ENCODE results near the gene ATP6V1B1.
"Not testable (repeated sequence)": the region's sequence is repeated elsewhere in the genome, so short reads cannot be mapped to it uniquely, and the experiment has no call there.

DNA sequence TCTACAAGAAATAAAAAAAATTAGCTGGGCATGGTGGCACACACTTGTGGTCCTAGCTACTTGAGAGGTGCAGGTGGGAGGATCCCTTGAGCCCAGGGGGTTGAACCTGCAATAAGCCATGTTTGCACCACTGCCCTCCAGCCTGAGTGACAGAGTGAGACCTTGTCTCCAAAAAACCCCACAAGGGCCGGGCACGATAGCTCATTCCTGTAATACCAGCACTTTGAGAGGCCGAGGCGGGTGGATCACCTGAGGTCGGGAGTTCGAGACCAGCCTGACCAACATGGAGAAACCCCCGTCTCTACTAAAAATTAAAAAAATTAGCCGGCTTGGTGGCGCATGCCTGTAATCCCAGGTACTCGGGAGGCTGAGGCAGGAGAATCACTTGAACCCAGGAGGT, 64.2 kb downstream of the ATP6V1B1 start:
- TF ChIP-seq, protein P1, sequence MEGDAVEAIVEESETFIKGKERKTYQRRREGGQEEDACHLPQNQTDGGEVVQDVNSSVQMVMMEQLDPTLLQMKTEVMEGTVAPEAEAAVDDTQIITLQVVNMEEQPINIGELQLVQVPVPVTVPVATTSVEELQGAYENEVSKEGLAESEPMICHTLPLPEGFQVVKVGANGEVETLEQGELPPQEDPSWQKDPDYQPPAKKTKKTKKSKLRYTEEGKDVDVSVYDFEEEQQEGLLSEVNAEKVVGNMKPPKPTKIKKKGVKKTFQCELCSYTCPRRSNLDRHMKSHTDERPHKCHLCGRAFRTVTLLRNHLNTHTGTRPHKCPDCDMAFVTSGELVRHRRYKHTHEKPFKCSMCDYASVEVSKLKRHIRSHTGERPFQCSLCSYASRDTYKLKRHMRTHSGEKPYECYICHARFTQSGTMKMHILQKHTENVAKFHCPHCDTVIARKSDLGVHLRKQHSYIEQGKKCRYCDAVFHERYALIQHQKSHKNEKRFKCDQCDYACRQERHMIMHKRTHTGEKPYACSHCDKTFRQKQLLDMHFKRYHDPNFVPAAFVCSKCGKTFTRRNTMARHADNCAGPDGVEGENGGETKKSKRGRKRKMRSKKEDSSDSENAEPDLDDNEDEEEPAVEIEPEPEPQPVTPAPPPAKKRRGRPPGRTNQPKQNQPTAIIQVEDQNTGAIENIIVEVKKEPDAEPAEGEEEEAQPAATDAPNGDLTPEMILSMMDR (IDR thresholded peaks at IDR 0.05) = not testable (repeated sequence)
- not testable (repeated sequence) for TF ChIP-seq POLR2A (IDR thresholded peaks at IDR 0.05); POLR2AphosphoS5 (IDR thresholded peaks at IDR 0.05; ENCODE audit: insufficient read depth in 1 of 2, low read depth in 1 of 2)
